ENCODE results near the gene DOK6. TPM values are rescaled to one million over a fixed set of nuclear protein-coding genes. Genes with fewer than 3 reads are reported as not detected.

The DOK6 gene
- total and polyA plus RNA-seq, 2 donors (not counting 3 experiments of a cell fraction or from before 2014, with no cell fraction given) = under 0.01 TPM; not detected in 1

DNA sequence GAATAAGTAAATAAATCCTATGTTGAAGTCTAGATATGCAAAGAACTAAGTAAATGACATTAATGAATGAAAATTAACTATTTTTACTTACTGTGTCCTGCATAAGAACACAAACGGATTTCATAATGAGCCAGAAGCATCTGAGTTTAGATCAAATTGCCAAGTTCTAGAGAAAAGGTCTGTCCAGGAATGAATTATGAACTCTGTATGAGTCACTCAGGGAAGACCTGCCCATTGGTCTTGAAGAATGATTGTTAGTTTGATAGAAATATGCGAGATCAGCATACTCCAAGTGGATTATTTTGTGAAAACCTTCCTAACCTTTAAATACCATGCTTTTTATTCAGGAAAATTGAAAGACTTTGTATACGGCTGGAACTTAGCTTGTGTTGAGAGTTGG, 189.5 kb downstream of the DOK6 start:
- no peaks in the 10 kb centered on the region for H3K36me3 ChIP-seq (ENCODE audit: control insufficient read depth in 2 of 2, extremely low read depth in 1 of 2, insufficient read depth in 2 of 2, low read length in 2 of 2)
- intact Hi-C loops (cut with micrococcal nuclease) = no loop called here
- FAIRE-seq (no peak), DNase-seq (ENCODE audit: low read depth, low spot score) (no peak)
- H3K4me3 ChIP-seq (replicated peaks in 1 of 3; ENCODE audit: insufficient read depth in 1 of 3, low read depth in 1 of 3, low read length in 3 of 3) = no peak overlapping the region
- no TSS peak for BruUV-seq (replicated peaks)
- no peak overlapping the region for H3K27ac ChIP-seq (ENCODE audit: insufficient read depth, low read depth, low read length)
- no peak overlapping the region for H3K9ac ChIP-seq (replicated peaks; ENCODE audit: extremely low read depth, insufficient read depth, low read length)
- H3K4me2 ChIP-seq (ENCODE audit: insufficient read depth, low read length) = no peak overlapping the region
- H3K9me1 ChIP-seq (replicated peaks; ENCODE audit: control insufficient read depth, extremely low read depth, insufficient read depth, low read length) = no peaks in the 10 kb centered on the region
- H3K9me3 ChIP-seq (replicated peaks; ENCODE audit: control insufficient read depth, insufficient read depth, low read length) = no peaks in the 10 kb centered on the region
- POLR2A ChIA-PET = no interaction called here
- no peaks in the 10 kb centered on the region for H3K4me1 ChIP-seq (ENCODE audit: control insufficient read depth, extremely low read depth, insufficient read depth, low read length)
- dilution Hi-C loops (cut with MboI; ENCODE audit: extremely low pct_ligation_motif_present, low sequenced_read_pairs) = no loop called here
- no peaks in the 10 kb centered on the region for H4K20me1 ChIP-seq (replicated peaks; ENCODE audit: control insufficient read depth, extremely low read depth, insufficient read depth, low read length)
- H3K27me3 ChIP-seq (ENCODE audit: control insufficient read depth in 2 of 2, insufficient read depth in 2 of 2, low read length in 2 of 2) = no peaks in the 10 kb centered on the region
- CTCF ChIA-PET = no interaction called here
- no peaks in the 10 kb centered on the region for H3K79me2 ChIP-seq (ENCODE audit: control insufficient read depth, insufficient read depth, low read length)
- TF ChIP-seq POLR2A (IDR thresholded peaks at IDR 0.05; ENCODE audit: low read depth, low read length) = no peak
- no peak for TF ChIP-seq JUN (IDR thresholded peaks at IDR 0.05; ENCODE audit: borderline replicate concordance, insufficient read depth, insufficient read length, low read depth)
- no peak for TF ChIP-seq GATA2 (IDR thresholded peaks at IDR 0.05; ENCODE audit: insufficient read depth, insufficient read length, low read depth, low read length)
- TF ChIP-seq, protein P1, sequence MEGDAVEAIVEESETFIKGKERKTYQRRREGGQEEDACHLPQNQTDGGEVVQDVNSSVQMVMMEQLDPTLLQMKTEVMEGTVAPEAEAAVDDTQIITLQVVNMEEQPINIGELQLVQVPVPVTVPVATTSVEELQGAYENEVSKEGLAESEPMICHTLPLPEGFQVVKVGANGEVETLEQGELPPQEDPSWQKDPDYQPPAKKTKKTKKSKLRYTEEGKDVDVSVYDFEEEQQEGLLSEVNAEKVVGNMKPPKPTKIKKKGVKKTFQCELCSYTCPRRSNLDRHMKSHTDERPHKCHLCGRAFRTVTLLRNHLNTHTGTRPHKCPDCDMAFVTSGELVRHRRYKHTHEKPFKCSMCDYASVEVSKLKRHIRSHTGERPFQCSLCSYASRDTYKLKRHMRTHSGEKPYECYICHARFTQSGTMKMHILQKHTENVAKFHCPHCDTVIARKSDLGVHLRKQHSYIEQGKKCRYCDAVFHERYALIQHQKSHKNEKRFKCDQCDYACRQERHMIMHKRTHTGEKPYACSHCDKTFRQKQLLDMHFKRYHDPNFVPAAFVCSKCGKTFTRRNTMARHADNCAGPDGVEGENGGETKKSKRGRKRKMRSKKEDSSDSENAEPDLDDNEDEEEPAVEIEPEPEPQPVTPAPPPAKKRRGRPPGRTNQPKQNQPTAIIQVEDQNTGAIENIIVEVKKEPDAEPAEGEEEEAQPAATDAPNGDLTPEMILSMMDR (IDR thresholded peaks at IDR 0.05; ENCODE audit: extremely low read depth in 1 of 2, insufficient read depth in 1 of 2, low read depth in 1 of 2, low read length in 2 of 2) = no peak
- TF ChIP-seq FOS (IDR thresholded peaks at IDR 0.05; ENCODE audit: borderline replicate concordance, insufficient read depth, low read length) = no peak
- TF ChIP-seq, protein P2, sequence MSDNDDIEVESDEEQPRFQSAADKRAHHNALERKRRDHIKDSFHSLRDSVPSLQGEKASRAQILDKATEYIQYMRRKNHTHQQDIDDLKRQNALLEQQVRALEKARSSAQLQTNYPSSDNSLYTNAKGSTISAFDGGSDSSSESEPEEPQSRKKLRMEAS (IDR thresholded peaks at IDR 0.05; ENCODE audit: insufficient read depth, insufficient read length) = no peak
- TF ChIP-seq MYC (IDR thresholded peaks at IDR 0.05; ENCODE audit: low read depth, low read length) = no peak
- TF ChIP-seq POLR2AphosphoS5 (IDR thresholded peaks at IDR 0.05; ENCODE audit: insufficient read depth, low read depth, low read length) = no peak
- no peak overlapping the region for H2AFZ ChIP-seq (ENCODE audit: low read depth, low read length)

Data from endothelial cell of umbilical vein (primary cell).